Neural cell (in vitro differentiated cells): Measurements from ENCODE around the gene ANXA6. TPM values are rescaled to one million over a fixed set of nuclear protein-coding genes. Genes with fewer than 3 reads are reported as not detected.

Source experiments
- H2AFZ ChIP-seq: fragments of 200-600, 300-800 bp; sonication (generic), shearing (Covaris generic); 2 replicates; pipeline ENCODE4 v1.6.0; 2014; ENCODE audit warnings: low read depth, mild to moderate bottlenecking, antibody characterized with exemption, low read length, moderate library complexity
- H3F3A ChIP-seq: fragments of 200-600 bp; shearing (Covaris generic); 2 replicates; pipeline ENCODE4 v1.6.1; 2016; ENCODE audit warnings: mild to moderate bottlenecking, moderate library complexity, mixed read lengths, antibody characterized with exemption, low read length; ENCODE audit not compliant: insufficient read depth, poor library complexity, severe bottlenecking
- H3K27ac ChIP-seq: fragments of 200-600, 300-800 bp; sonication (generic), shearing (Covaris generic); 2 replicates; pipeline ENCODE4 v1.5.1; 2014; ENCODE audit warnings: mild to moderate bottlenecking, low read length, moderate library complexity
- H3K27me3 ChIP-seq: fragments of 300-800, 200-600 bp; sonication (generic), shearing (Covaris generic); 2 replicates; pipeline ENCODE4 v1.6.0; 2014; ENCODE audit warnings: mild to moderate bottlenecking, low read depth, low read length, moderate library complexity; ENCODE audit not compliant: insufficient read depth
- H3K36me3 ChIP-seq: fragments of 300-800, 200-600 bp; sonication (generic), shearing (Covaris generic); 2 replicates; pipeline ENCODE4 v1.5.1; 2014; ENCODE audit warnings: mild to moderate bottlenecking, antibody characterized with exemption, low read length, moderate library complexity; ENCODE audit not compliant: insufficient read depth
- H3K4me2 ChIP-seq: fragments of 300-800, 200-600 bp; sonication (generic), shearing (Covaris generic); 2 replicates; pipeline ENCODE4 v1.6.0; 2014; ENCODE audit warnings: mild to moderate bottlenecking, low read length
- H3K4me3 ChIP-seq: fragments of 300-800, 200-600 bp; sonication (generic), shearing (Covaris generic); 2 replicates; pipeline ENCODE4 v1.5.1; 2014; ENCODE audit warnings: mild to moderate bottlenecking, low read length, moderate library complexity
- H3K79me2 ChIP-seq: fragments of 200-600 bp; shearing (Covaris generic); replicated peaks from 2 replicates; pipeline ENCODE4 v1.6.0; 2014; ENCODE audit warnings: mild to moderate bottlenecking, low read length, moderate library complexity; ENCODE audit not compliant: insufficient read depth
- H3K9ac ChIP-seq: fragments of 300-800, 200-600 bp; sonication (generic), shearing (Covaris generic); 2 replicates; pipeline ENCODE4 v1.6.1; 2016; ENCODE audit warnings: mild to moderate bottlenecking, low read length, mixed read lengths
- H3K9me2 ChIP-seq: fragments of 200-600 bp; shearing (Covaris generic); 2 replicates; pipeline ENCODE4 v1.6.1; 2016; ENCODE audit warnings: mild to moderate bottlenecking, low read length, mixed read lengths; ENCODE audit not compliant: insufficient read depth
- H3K9me3 ChIP-seq: fragments of 200-600, 300-800 bp; sonication (generic), shearing (Covaris generic); 2 replicates; pipeline ENCODE4 v1.6.1; 2016; ENCODE audit warnings: mild to moderate bottlenecking, mixed run types, low read length, moderate library complexity, mixed read lengths
- H4K20me1 ChIP-seq: fragments of 200-600 bp; shearing (Covaris generic); 2 replicates; pipeline ENCODE4 v1.6.1; 2016; ENCODE audit warnings: mild to moderate bottlenecking, mixed run types; ENCODE audit not compliant: insufficient read depth
- EP300 ChIP-seq: fragments of 450-650 bp; conservative IDR thresholded peaks from 2 replicates; pipeline ENCODE4 v1.6.1; 2014; ENCODE audit warnings: antibody characterized with exemption, mild to moderate bottlenecking, moderate library complexity; ENCODE audit not compliant: poor library complexity, severe bottlenecking
- EZH2 ChIP-seq: fragments of 200-600, 300-800 bp; shearing (Covaris generic), sonication (generic); IDR thresholded peaks from 2 replicates; pipeline ENCODE4 v1.6.1; 2014; ENCODE audit warnings: antibody characterized with exemption, low read length, borderline replicate concordance, mild to moderate bottlenecking; ENCODE audit not compliant: insufficient read depth, poor library complexity, severe bottlenecking
- MXI1 ChIP-seq: fragments of 450-650 bp; conservative IDR thresholded peaks from 2 replicates; pipeline ENCODE4 v1.6.1; 2014; ENCODE audit warnings: antibody characterized with exemption, mild to moderate bottlenecking; ENCODE audit not compliant: poor library complexity, severe bottlenecking
- POLR2AphosphoS5 ChIP-seq: IDR thresholded peaks from 2 replicates; pipeline ENCODE4 v1.6.1; 2012
- RAD21 ChIP-seq: fragments of 450-650 bp; conservative IDR thresholded peaks from 2 replicates; pipeline ENCODE4 v1.6.1; 2014; ENCODE audit warnings: antibody characterized with exemption, mild to moderate bottlenecking, moderate library complexity
- SMC3 ChIP-seq: fragments of 450-650 bp; conservative IDR thresholded peaks from 2 replicates; pipeline ENCODE4 v1.6.1; 2014; ENCODE audit warnings: antibody characterized with exemption, mild to moderate bottlenecking, moderate library complexity; ENCODE audit not compliant: poor library complexity
- TAF1 ChIP-seq: IDR thresholded peaks from 2 replicates; pipeline ENCODE4 v1.6.1; 2012; ENCODE audit warnings: low read depth
- polyA plus RNA-seq: library from polyadenylated mRNA; depleted of rRNA; stranded (reverse); fragments of >200 nt; gene quantifications from 2 replicates; pipeline ENCODE4 v1.2.3, GENCODE V29; 2014
- TF ChIP-seq, protein P1 (sequence below): IDR thresholded peaks from 2 replicates; pipeline ENCODE4 v1.6.1; 2012; ENCODE audit warnings: borderline replicate concordance
- TF ChIP-seq, protein P2 (sequence below): fragments of 450-650 bp; IDR thresholded peaks from 2 replicates; pipeline ENCODE4 v1.5.1; 2014; ENCODE audit warnings: antibody characterized with exemption, mild to moderate bottlenecking, moderate library complexity; ENCODE audit not compliant: poor library complexity, severe bottlenecking

The ANXA6 gene
- polyA plus RNA-seq, 1 donor from 2014 or later, result 27.5 TPM

DNA sequence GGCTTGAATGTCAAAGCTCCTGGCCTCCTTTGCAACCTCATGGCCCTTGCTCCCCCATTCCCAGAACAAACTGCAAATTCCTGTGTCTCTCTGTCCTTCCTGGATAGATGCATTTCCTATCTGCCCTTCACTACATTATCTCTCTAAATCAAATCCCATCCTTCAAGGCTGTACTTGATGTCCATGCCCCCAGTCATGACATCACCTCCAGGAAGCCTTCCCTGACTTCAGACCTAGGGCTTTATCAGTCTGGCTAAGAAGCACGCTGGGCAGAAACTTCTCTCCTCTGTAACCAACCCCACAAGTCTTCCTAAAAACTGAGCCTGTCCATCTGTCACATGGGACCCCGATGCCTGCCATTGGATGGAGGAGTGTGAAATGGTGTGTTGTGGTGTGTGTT, 51.1 kb downstream of the ANXA6 start:
- no peaks in the 10 kb centered on the region for H3K27me3 ChIP-seq
- no peak overlapping the region for H2AFZ ChIP-seq
- no peaks in the 10 kb centered on the region for H3K9me2 ChIP-seq
- H3K36me3 ChIP-seq, result peaks cover 14% of the 10 kb centered on the region
- no peaks in the 10 kb centered on the region for H3K79me2 ChIP-seq
- no peak overlapping the region for H3K4me3 ChIP-seq
- no peak overlapping the region for H3K9ac ChIP-seq
- H4K20me1 ChIP-seq, result no peaks in the 10 kb centered on the region
- H3K9me3 ChIP-seq, result no peaks in the 10 kb centered on the region
- H3K4me2 ChIP-seq, result no peak overlapping the region
- H3K27ac ChIP-seq, result no peak overlapping the region
- H3F3A ChIP-seq, result no peaks in the 10 kb centered on the region
- TF ChIP-seq, protein P1, sequence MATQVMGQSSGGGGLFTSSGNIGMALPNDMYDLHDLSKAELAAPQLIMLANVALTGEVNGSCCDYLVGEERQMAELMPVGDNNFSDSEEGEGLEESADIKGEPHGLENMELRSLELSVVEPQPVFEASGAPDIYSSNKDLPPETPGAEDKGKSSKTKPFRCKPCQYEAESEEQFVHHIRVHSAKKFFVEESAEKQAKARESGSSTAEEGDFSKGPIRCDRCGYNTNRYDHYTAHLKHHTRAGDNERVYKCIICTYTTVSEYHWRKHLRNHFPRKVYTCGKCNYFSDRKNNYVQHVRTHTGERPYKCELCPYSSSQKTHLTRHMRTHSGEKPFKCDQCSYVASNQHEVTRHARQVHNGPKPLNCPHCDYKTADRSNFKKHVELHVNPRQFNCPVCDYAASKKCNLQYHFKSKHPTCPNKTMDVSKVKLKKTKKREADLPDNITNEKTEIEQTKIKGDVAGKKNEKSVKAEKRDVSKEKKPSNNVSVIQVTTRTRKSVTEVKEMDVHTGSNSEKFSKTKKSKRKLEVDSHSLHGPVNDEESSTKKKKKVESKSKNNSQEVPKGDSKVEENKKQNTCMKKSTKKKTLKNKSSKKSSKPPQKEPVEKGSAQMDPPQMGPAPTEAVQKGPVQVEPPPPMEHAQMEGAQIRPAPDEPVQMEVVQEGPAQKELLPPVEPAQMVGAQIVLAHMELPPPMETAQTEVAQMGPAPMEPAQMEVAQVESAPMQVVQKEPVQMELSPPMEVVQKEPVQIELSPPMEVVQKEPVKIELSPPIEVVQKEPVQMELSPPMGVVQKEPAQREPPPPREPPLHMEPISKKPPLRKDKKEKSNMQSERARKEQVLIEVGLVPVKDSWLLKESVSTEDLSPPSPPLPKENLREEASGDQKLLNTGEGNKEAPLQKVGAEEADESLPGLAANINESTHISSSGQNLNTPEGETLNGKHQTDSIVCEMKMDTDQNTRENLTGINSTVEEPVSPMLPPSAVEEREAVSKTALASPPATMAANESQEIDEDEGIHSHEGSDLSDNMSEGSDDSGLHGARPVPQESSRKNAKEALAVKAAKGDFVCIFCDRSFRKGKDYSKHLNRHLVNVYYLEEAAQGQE, result no peak
- TF ChIP-seq POLR2AphosphoS5, result no peak
- no peak for TF ChIP-seq EP300
- TF ChIP-seq SMC3, result no peak
- TF ChIP-seq, protein P2, sequence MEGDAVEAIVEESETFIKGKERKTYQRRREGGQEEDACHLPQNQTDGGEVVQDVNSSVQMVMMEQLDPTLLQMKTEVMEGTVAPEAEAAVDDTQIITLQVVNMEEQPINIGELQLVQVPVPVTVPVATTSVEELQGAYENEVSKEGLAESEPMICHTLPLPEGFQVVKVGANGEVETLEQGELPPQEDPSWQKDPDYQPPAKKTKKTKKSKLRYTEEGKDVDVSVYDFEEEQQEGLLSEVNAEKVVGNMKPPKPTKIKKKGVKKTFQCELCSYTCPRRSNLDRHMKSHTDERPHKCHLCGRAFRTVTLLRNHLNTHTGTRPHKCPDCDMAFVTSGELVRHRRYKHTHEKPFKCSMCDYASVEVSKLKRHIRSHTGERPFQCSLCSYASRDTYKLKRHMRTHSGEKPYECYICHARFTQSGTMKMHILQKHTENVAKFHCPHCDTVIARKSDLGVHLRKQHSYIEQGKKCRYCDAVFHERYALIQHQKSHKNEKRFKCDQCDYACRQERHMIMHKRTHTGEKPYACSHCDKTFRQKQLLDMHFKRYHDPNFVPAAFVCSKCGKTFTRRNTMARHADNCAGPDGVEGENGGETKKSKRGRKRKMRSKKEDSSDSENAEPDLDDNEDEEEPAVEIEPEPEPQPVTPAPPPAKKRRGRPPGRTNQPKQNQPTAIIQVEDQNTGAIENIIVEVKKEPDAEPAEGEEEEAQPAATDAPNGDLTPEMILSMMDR, result no peak
- no peak for TF ChIP-seq EZH2
- no peak for TF ChIP-seq RAD21
- TF ChIP-seq MXI1, result no peak

DNA sequence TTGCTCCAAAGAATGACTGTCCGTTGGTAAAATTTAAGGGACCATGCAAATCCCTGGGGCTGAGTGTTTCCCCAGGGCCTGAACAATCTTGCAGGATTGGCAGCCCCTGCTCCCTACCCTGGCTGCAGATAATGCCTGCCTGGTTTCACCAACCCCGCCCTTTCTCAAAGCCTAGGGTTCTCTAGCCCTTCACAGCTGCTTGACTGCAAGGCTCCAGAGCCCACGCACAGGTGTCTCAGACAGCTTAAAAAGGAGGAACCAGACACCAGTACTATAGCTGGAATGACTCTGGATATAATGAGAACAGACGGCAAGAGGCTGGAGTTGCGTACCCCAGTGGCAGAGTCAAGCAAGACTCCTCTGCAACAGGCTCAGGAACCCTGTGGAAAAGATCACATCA, 51.5 kb downstream of the ANXA6 start:
- H2AFZ ChIP-seq, result no peak overlapping the region
- no peaks in the 10 kb centered on the region for H3K9me2 ChIP-seq
- no peaks in the 10 kb centered on the region for H3F3A ChIP-seq
- H3K9me3 ChIP-seq, result no peaks in the 10 kb centered on the region
- no peak overlapping the region for H3K4me3 ChIP-seq
- peaks cover 14% of the 10 kb centered on the region for H3K36me3 ChIP-seq
- no peak overlapping the region for H3K4me2 ChIP-seq
- no peaks in the 10 kb centered on the region for H4K20me1 ChIP-seq
- H3K27me3 ChIP-seq, result no peaks in the 10 kb centered on the region
- no peak overlapping the region for H3K9ac ChIP-seq
- H3K79me2 ChIP-seq, result no peaks in the 10 kb centered on the region
- H3K27ac ChIP-seq, result no peak overlapping the region
- TF ChIP-seq EP300, result no peak
- no peak for TF ChIP-seq POLR2AphosphoS5
- no peak for TF ChIP-seq TAF1
- TF ChIP-seq MXI1, result no peak
- TF ChIP-seq, protein P1, result no peak
- TF ChIP-seq EZH2, result no peak
- TF ChIP-seq RAD21, result no peak
- no peak for TF ChIP-seq SMC3
- TF ChIP-seq, protein P2, result no peak
